ENCODE measurements around the gene GMPR.
A peak's percentile ranks its signal among the peaks of the same experiment; 100 is the strongest.

Gene GMPR

GRCh38 chr6:16306334-16306733 lies 67.9 kb downstream of the GMPR start:
- no peak for DNase-seq

GRCh38 chr6:16311763-16312162 lies 73.4 kb downstream of the GMPR start:
- DNase-seq: no peak

- DNase-seq: no peak
Observed at GRCh38 chr6:16313732-16314131, 75.3 kb downstream of the GMPR start.

- DNase-seq: no peak
Observed at GRCh38 chr6:16314296-16314695, 75.9 kb downstream of the GMPR start.

GRCh38 chr6:16316741-16317251 lies 78.4 kb downstream of the GMPR start:
- DNase-seq: no peak

- peak; percentile 59 for DNase-seq
Observed at GRCh38 chr6:16318538-16318937, 80.2 kb downstream of the GMPR start.

GRCh38 chr6:16318953-16319720 lies 80.8 kb downstream of the GMPR start:
- no peak for DNase-seq

GRCh38 chr6:16319813-16320532 lies 81.6 kb downstream of the GMPR start:
- DNase-seq: peak; percentile 84

GRCh38 chr6:16320533-16321340 lies 82.3 kb downstream of the GMPR start:
- no peak for DNase-seq

GRCh38 chr6:16321341-16321710 lies 82.9 kb downstream of the GMPR start:
- no peak for DNase-seq

GRCh38 chr6:16321826-16322225 lies 83.4 kb downstream of the GMPR start:
- no peak for DNase-seq

GRCh38 chr6:16322666-16323312 lies 84.4 kb downstream of the GMPR start:
- DNase-seq: peak; percentile 61

- no peak for DNase-seq
Observed at GRCh38 chr6:16324184-16324583, 85.8 kb downstream of the GMPR start.

- DNase-seq: no peak
Observed at GRCh38 chr6:16324606-16325225, 86.3 kb downstream of the GMPR start.

GRCh38 chr6:16326531-16326930 lies 88.1 kb downstream of the GMPR start:
- DNase-seq: no peak

GRCh38 chr6:16326971-16327776 lies 88.8 kb downstream of the GMPR start:
- DNase-seq: no peak

- DNase-seq: no peak
Observed at GRCh38 chr6:16327777-16328325, 89.5 kb downstream of the GMPR start.

GRCh38 chr6:16329233-16329632 lies 90.8 kb downstream of the GMPR start:
- no peak for DNase-seq

GRCh38 chr6:16331384-16332174 lies 93.2 kb downstream of the GMPR start:
- DNase-seq: peak; percentile 59

- peak; percentile 81 for DNase-seq
Observed at GRCh38 chr6:16332175-16332542, 93.8 kb downstream of the GMPR start.
